Measurements from ENCODE around the gene CHRNE.
A peak's percentile ranks its signal among the peaks of the same experiment; 100 is the strongest.

The CHRNE gene

GRCh38 chr17:4903051-4903818 lies at the start of gene CHRNE:
Gene CHRNE (minus strand): TSS chr17:4903098. CDS start chr17:4903063, 35 bp downstream.
- peak; percentile 66 for DNase-seq

- no peak for DNase-seq
Observed at GRCh38 chr17:4951486-4951885, 48.6 kb upstream of the CHRNE start.

- DNase-seq: no peak
Observed at GRCh38 chr17:4950746-4951204, 47.9 kb upstream of the CHRNE start, which contains the start of gene ENO3. Gene ENO3 (plus strand): TSS chr17:4951119. CDS start chr17:4951830, 711 bp downstream.

- DNase-seq: no peak
Observed at GRCh38 chr17:4950075-4950745, 47.3 kb upstream of the CHRNE start.

GRCh38 chr17:4949321-4950074 lies 46.6 kb upstream of the CHRNE start:
- DNase-seq: peak; percentile 78

GRCh38 chr17:4948931-4949320 lies 46.0 kb upstream of the CHRNE start:
- DNase-seq: peak; percentile 68

- peak; percentile 95 for DNase-seq
Observed at GRCh38 chr17:4948166-4948930, 45.5 kb upstream of the CHRNE start, which contains the start of gene PFN1. Gene PFN1 (minus strand): TSS chr17:4948530. CDS start chr17:4948394, 136 bp downstream.

GRCh38 chr17:4947411-4948165 lies 44.7 kb upstream of the CHRNE start:
- DNase-seq: peak; percentile 59

GRCh38 chr17:4947010-4947410 lies 44.1 kb upstream of the CHRNE start:
- peak; percentile 46 for DNase-seq

GRCh38 chr17:4946312-4946976 lies 43.5 kb upstream of the CHRNE start:
- no peak for DNase-seq

GRCh38 chr17:4945944-4946280 lies 43.0 kb upstream of the CHRNE start:
- no peak for DNase-seq

GRCh38 chr17:4945176-4945943 lies 42.5 kb upstream of the CHRNE start:
- peak; percentile 86 for DNase-seq

GRCh38 chr17:4944554-4945175 lies 41.8 kb upstream of the CHRNE start:
- no peak for DNase-seq

- peak; percentile 21 for DNase-seq
Observed at GRCh38 chr17:4944163-4944553, 41.3 kb upstream of the CHRNE start.

- no peak for DNase-seq
Observed at GRCh38 chr17:4942760-4943508, 40.0 kb upstream of the CHRNE start.

- no peak for DNase-seq
Observed at GRCh38 chr17:4941319-4941610, 38.4 kb upstream of the CHRNE start.

- peak; percentile 17 for DNase-seq
Observed at GRCh38 chr17:4940555-4941318, 37.8 kb upstream of the CHRNE start.

- peak; percentile 99 for DNase-seq
Observed at GRCh38 chr17:4939796-4940554, 37.1 kb upstream of the CHRNE start, which contains the start of the genes RNF167 and SLC25A11. Gene RNF167 (plus strand): TSS chr17:4940268. CDS start chr17:4940910, 642 bp downstream. Gene SLC25A11 (minus strand): TSS chr17:4940046. CDS start chr17:4939910, 136 bp downstream.
